H1 (cell line): ENCODE measurements around the gene DNAJC11. TPM values are rescaled to one million over a fixed set of nuclear protein-coding genes. Genes with fewer than 3 reads are reported as not detected.
A peak's percentile ranks its signal among the peaks of the same experiment; 100 is the strongest.

Experiments used
- CTCF ChIA-PET: fragments of 300-600 bp; sonication (Branson Sonifier 250); formaldehyde crosslinking; loops from one replicate; lab custom pipeline; 2021; ENCODE audit not compliant: partially characterized antibody; lab: Charles Lee
- POLR2A ChIA-PET: fragments of 300-600 bp; sonication (Branson Sonifier 250); formaldehyde crosslinking; loops from one replicate; lab custom pipeline; 2021; ENCODE audit warnings: inconsistent platforms; ENCODE audit not compliant: partially characterized antibody; lab: Charles Lee
- DNase-seq, 2 experiments: peaks; one replicate each; pipeline versions ENCODE4 v3.0.0 to v3.0.0-alpha.2; 2010 to 2022; ENCODE audit warnings: low spot score in 2 of 2, low read depth in 1 of 2, mixed read lengths in 1 of 2
- FAIRE-seq: peaks from 2 replicates; lab custom pipeline; 2011; peaks lifted over from hg19 to GRCh38; lab: Jason Lieb, UNC
- H2AFZ ChIP-seq: 2 replicates; pipeline ENCODE4 v1.8.1; 2012; ENCODE audit warnings: low read length, inconsistent platforms
- H2AK5ac ChIP-seq: 2 replicates; pipeline ENCODE4 v1.6.1; 2013; ENCODE audit warnings: low read depth, low read length
- H2BK120ac ChIP-seq: replicated peaks from 2 replicates; pipeline ENCODE3; 2013; ENCODE audit warnings: low read depth, low read length, inconsistent platforms
- H2BK12ac ChIP-seq: 2 replicates; pipeline ENCODE4 v1.6.1; 2013; ENCODE audit warnings: low read depth, low read length
- H2BK15ac ChIP-seq: 2 replicates; pipeline ENCODE4 v1.6.1; 2013; ENCODE audit warnings: low read length
- H2BK20ac ChIP-seq: 2 replicates; pipeline ENCODE4 v1.6.1; 2013; ENCODE audit warnings: low read length
- H2BK5ac ChIP-seq: 2 replicates; pipeline ENCODE4 v1.6.1; 2013; ENCODE audit warnings: low read depth, low read length
- H3K14ac ChIP-seq: 2 replicates; pipeline ENCODE4 v1.6.1; 2013; ENCODE audit warnings: inconsistent platforms; ENCODE audit not compliant: insufficient read length
- H3K18ac ChIP-seq: 2 replicates; pipeline ENCODE4 v1.6.1; 2013; ENCODE audit warnings: low read length; ENCODE audit errors: extremely low read depth
- H3K23ac ChIP-seq: 2 replicates; pipeline ENCODE4 v1.6.1; 2013; ENCODE audit warnings: inconsistent platforms; ENCODE audit not compliant: insufficient read length
- H3K23me2 ChIP-seq: 2 replicates; pipeline ENCODE4 v1.6.1; 2013; ENCODE audit warnings: low read depth, low read length
- H3K27ac ChIP-seq: 2 replicates; pipeline ENCODE4 v1.6.1; 2011; ENCODE audit warnings: low read depth, low read length, inconsistent platforms
- H3K27me3 ChIP-seq, 4 experiments: replicated peaks in 1 of 4; 1 replicate in 1 of 4; 2 replicates in 3 of 4; pipeline versions ENCODE4 v1.6.1 to v1.8.1; 2011 to 2013; ENCODE audit warnings: low read length in 3 of 4, mild to moderate bottlenecking in 3 of 4, inconsistent platforms in 2 of 4, mixed read lengths in 2 of 4, moderate library complexity in 1 of 4; ENCODE audit not compliant: control insufficient read depth in 3 of 4, insufficient read depth in 3 of 4; ENCODE audit errors: extremely low read depth in 1 of 4
- H3K36me3 ChIP-seq, 4 experiments: 2 replicates each; pipeline versions ENCODE4 v1.6.1 to v1.8.1; 2011 to 2013; ENCODE audit warnings: mild to moderate bottlenecking in 4 of 4, low read length in 3 of 4, moderate library complexity in 2 of 4, control low read depth in 1 of 4, inconsistent platforms in 1 of 4; ENCODE audit not compliant: insufficient read depth in 4 of 4, control insufficient read depth in 2 of 4
- H3K4ac ChIP-seq: replicated peaks from 2 replicates; pipeline ENCODE3; 2013; ENCODE audit warnings: low read length, low read depth, mixed read lengths, inconsistent platforms; ENCODE audit not compliant: insufficient read length
- H3K4me1 ChIP-seq, 4 experiments: replicated peaks in 1 of 4; 1 replicate in 1 of 4; 2 replicates in 3 of 4; pipeline versions ENCODE4 v1.6.1 to v1.8.1; 2011 to 2013; ENCODE audit warnings: low read length in 3 of 4, inconsistent platforms in 2 of 4, mixed read lengths in 1 of 4; ENCODE audit not compliant: insufficient read depth in 4 of 4, control insufficient read depth in 3 of 4
- H3K4me2 ChIP-seq, 2 experiments: 2 replicates each; pipeline versions ENCODE4 v1.6.1 to v1.8.1; 2011 to 2013; ENCODE audit warnings: low read depth in 2 of 2, low read length in 2 of 2, control low read depth in 1 of 2, inconsistent platforms in 1 of 2, mild to moderate bottlenecking in 1 of 2; ENCODE audit not compliant: insufficient read depth in 1 of 2
- H3K4me3 ChIP-seq, 4 experiments: fragments of 200-600, 300-600 bp in 1 of 4; sonication (generic), shearing (Covaris generic), sonication (Bioruptor Twin) in 1 of 4; 2 replicates each; pipeline versions ENCODE4 v1.5.1 to v1.8.1; 2011 to 2016; ENCODE audit warnings: low read length in 4 of 4, low read depth in 3 of 4, control low read depth in 2 of 4, inconsistent platforms in 2 of 4, mild to moderate bottlenecking in 2 of 4, mixed read lengths in 1 of 4, moderate library complexity in 1 of 4; ENCODE audit not compliant: insufficient read depth in 2 of 4; ENCODE audit errors: extremely low read depth in 1 of 4
- H3K56ac ChIP-seq: replicated peaks from 2 replicates; pipeline ENCODE3; 2013; ENCODE audit warnings: low read depth, mild to moderate bottlenecking, mixed read lengths, low read length, inconsistent platforms; ENCODE audit not compliant: insufficient read length
- H3K79me1 ChIP-seq: 2 replicates; pipeline ENCODE4 v1.6.1; 2013; ENCODE audit warnings: low read depth, low read length, control low read depth
- H3K79me2 ChIP-seq, 2 experiments: 2 replicates each; pipeline versions ENCODE4 v1.6.1 to v1.8.1; 2012 to 2013; ENCODE audit warnings: low read length in 2 of 2, mild to moderate bottlenecking in 2 of 2, inconsistent platforms in 1 of 2; ENCODE audit not compliant: insufficient read depth in 2 of 2, control insufficient read depth in 1 of 2
- H3K9ac ChIP-seq, 4 experiments: replicated peaks in 1 of 4; 1 replicate in 1 of 4; 2 replicates in 3 of 4; pipeline versions ENCODE4 v1.6.1 to v1.8.1; 2011 to 2013; ENCODE audit warnings: low read depth in 3 of 4, low read length in 3 of 4, control low read depth in 2 of 4, mild to moderate bottlenecking in 2 of 4, moderate library complexity in 2 of 4, inconsistent platforms in 1 of 4; ENCODE audit errors: extremely low read depth in 1 of 4
- H3K9me3 ChIP-seq, 2 experiments: 2 replicates each; pipeline versions ENCODE4 v1.6.1 to v1.8.1; 2012 to 2013; ENCODE audit warnings: mild to moderate bottlenecking in 2 of 2, moderate library complexity in 2 of 2, control low read depth in 1 of 2, inconsistent platforms in 1 of 2, low read depth in 1 of 2, low read length in 1 of 2, mixed read lengths in 1 of 2; ENCODE audit not compliant: insufficient read depth in 2 of 2
- H4K20me1 ChIP-seq, 2 experiments: replicated peaks in 1 of 2; 2 replicates each; pipeline versions ENCODE3 to v1.8.1; 2011 to 2013; ENCODE audit warnings: inconsistent platforms in 2 of 2, low read length in 2 of 2, mild to moderate bottlenecking in 1 of 2; ENCODE audit not compliant: insufficient read depth in 2 of 2, control insufficient read depth in 1 of 2
- H4K5ac ChIP-seq: 2 replicates; pipeline ENCODE4 v1.6.1; 2013; ENCODE audit warnings: low read length, low read depth, mixed read lengths, inconsistent platforms; ENCODE audit not compliant: insufficient read length
- H4K8ac ChIP-seq: 2 replicates; pipeline ENCODE4 v1.8.0; 2013; ENCODE audit warnings: mild to moderate bottlenecking, moderate library complexity, low read length, inconsistent platforms; ENCODE audit not compliant: insufficient read depth; ENCODE audit errors: extremely low read depth
- H4K91ac ChIP-seq: replicated peaks from 2 replicates; pipeline ENCODE3; 2013; ENCODE audit warnings: low read length, mixed read lengths, inconsistent platforms; ENCODE audit not compliant: insufficient read length
- CEBPB ChIP-seq: IDR thresholded peaks from 2 replicates; pipeline ENCODE4 v1.6.1; 2012; ENCODE audit warnings: low read depth, low read length
- WGBS, 2 experiments: shearing (Covaris generic) in 1 of 2; methylation state at CpG; one replicate each; pipeline versions ENCODE4 v1.1.6 to v1.1.7; 2013 to 2015; ENCODE audit warnings: low lambda C conversion rate in 2 of 2, mixed read lengths in 2 of 2, inconsistent platforms in 1 of 2, low coverage in 1 of 2, missing lambda C conversion rate in 1 of 2; ENCODE audit not compliant: insufficient replicate concordance in 2 of 2, insufficient coverage in 1 of 2, insufficient read length in 1 of 2; ENCODE audit errors: extremely low coverage in 1 of 2, missing lambda C conversion rate in 1 of 2; 5-methylcytosine and 5-hydroxymethylcytosine counted together
- polyA plus RNA-seq, 7 experiments: library from polyadenylated mRNA; depleted of rRNA in 3 of 7; stranded (reverse) in 5 of 7; unstranded in 2 of 7; fragments of >200 nt in 5 of 7; fragments of 200-250 nt in 2 of 7; gene quantifications; 1 replicate in 5 of 7; 2 replicates in 1 of 7; 4 replicates in 1 of 7; pipeline versions ENCODE4 v1.2.1 to v1.2.3, GENCODE V29; 2011 to 2013; ENCODE audit warnings: missing spikeins in 2 of 7, mixed read lengths in 2 of 7
- total RNA-seq: library from RNA; stranded (reverse); fragmentation: NEBNext Ultra II Directional; extraction: Animal tissue kit (Norgen Biotek cat#: 25700); gene quantifications from 2 replicates; pipeline ENCODE4 v1.2.1, GENCODE V29; 2021

Gene DNAJC11
- total and polyA plus RNA-seq, 2 of the 8 experiments (the other 6 are each of a cell fraction or from before 2014, with no cell fraction given): 43.9 to 90.9 TPM

- DNase-seq (no peak), FAIRE-seq (no peak)
- POLR2A ChIA-PET: interaction anchor here (1.3 kb wide), 1 partner anchor 28 kb away, joined by 5 read pairs; no protein-coding TSS in a partner anchor
- Histone ChIP-seq H3K27me3 (0 out of 7 replicates have a peak, but pooled peaks cover 0 to 2% (median 0%) of the 10 kb centered on the region in 4 experiments), H3K4me1 (peaks cover 0 to 8% (median 3%) of the 10 kb centered on the region in 4 experiments; a peak in 4 of 7 replicates), H4K20me1 (no peaks in the 10 kb centered on the region), H3K18ac (no peak overlapping the region), H3K79me1 (no peaks in the 10 kb centered on the region), H3K4me2 (peak overlapping the region; percentile 18 to 34; a peak in 2 of 4 replicates), H3K27ac (no peak overlapping the region), H2BK120ac (no peak overlapping the region), H4K8ac (no peak overlapping the region), H2BK15ac (no peak overlapping the region), H4K91ac (no peak overlapping the region), H4K5ac (no peak overlapping the region), H2BK20ac (no peak overlapping the region), H3K9ac (no peak overlapping the region; a peak in 1 of 7 replicates), H3K56ac (no peak overlapping the region), H3K23me2 (no peaks in the 10 kb centered on the region; the same call in 1 of the 2 replicates), H3K23ac (no peak overlapping the region), H3K14ac (no peak overlapping the region), H2BK5ac (no peak overlapping the region), H3K9me3 (no peaks in the 10 kb centered on the region), H3K36me3 (no peaks in the 10 kb centered on the region), H3K4ac (no peak overlapping the region), H2AFZ (peak overlapping the region; percentile 12; the same call in 1 of the 2 replicates), H2BK12ac (no peak overlapping the region), H2AK5ac (no peak overlapping the region), H3K4me3 (no peak overlapping the region; a peak in 2 of 8 replicates), H3K79me2 (no peaks in the 10 kb centered on the region)
- WGBS, 2 experiments: 44% methylated on average over 11 of the region's 11 CpGs; no CpG with 5 or more reads in 1 of the 2 experiments
- TF ChIP-seq CEBPB: no peak
- CTCF ChIA-PET: interaction anchor here (0.5 to 2.3 kb wide), 2 partner anchors 11 to 594 kb away, joined by 3 to 6 read pairs; no protein-coding TSS in a partner anchor
These were observed 28.9 kb upstream of the DNAJC11 start for GRCh38 chr1:6730473-6730872.
